GM18868 (cell line): Measurements from ENCODE around the gene UNC119.

ENCODE experiments used
- ATAC-seq: cut with Tn5 transposase; IDR thresholded peaks from one replicate; pipeline ENCODE4 v1.9.1; 2021; ENCODE audit warnings: mild to moderate bottlenecking, moderate library complexity; ENCODE audit not compliant: unreplicated experiment

The UNC119 gene

DNA sequence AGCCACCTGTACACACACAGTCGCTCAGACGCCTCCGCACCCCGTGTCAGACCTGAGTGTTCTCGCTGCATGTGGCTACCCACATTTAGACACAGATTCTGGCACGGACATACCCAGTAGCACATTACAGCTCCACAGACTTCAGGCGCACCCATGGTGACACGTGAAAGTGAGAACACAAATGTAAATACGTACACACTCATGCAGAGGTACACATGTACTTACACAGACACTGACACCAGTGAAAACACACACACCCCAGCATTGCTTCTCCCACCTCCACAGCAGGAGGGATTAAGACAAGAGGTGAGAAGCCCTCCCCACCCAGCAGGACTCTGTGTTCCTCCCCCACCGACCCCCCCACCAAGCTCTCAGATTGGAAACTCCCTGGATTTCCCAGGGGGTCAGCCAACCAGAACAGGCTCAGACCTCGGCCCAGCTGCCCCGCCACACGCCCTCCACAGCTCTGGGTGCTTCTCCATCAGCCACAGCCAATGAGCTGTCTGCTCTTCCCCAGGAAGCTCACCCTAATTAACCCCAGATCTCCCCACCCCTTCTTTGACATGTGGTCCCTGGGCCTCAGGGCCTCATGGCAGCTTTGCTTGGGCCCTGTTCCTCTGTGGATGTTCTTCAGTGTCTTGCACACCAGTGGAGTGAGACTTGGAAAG, 51.6 kb downstream of the UNC119 start:
- ATAC-seq = peak; percentile 69

GRCh38 chr17:28499684-28500357, 52.6 kb downstream of the UNC119 start:
- no peak for ATAC-seq

- no peak for ATAC-seq
Observed at GRCh38 chr17:28499364-28499664, 53.1 kb downstream of the UNC119 start.

- ATAC-seq = no peak
Observed at GRCh38 chr17:28498652-28499363, 53.6 kb downstream of the UNC119 start.

- no peak for ATAC-seq
Observed at GRCh38 chr17:28497931-28498330, 54.5 kb downstream of the UNC119 start.
